Fibroblast of lung (primary cell): ENCODE data around the gene SUSD1. TPM values are rescaled to one million over a fixed set of nuclear protein-coding genes. Genes with fewer than 3 reads are reported as not detected.

Experiments
- DNase-seq, 2 donors: peaks; one replicate each; pipeline versions ENCODE4 v3.0.0 to v3.0.0-alpha.2; 2010; ENCODE audit warnings: low read depth in 2 of 2
- H2AFZ ChIP-seq: 2 replicates; pipeline ENCODE4 v1.5.1; 2012; ENCODE audit warnings: low read length, control low read depth, inconsistent platforms
- H3K27ac ChIP-seq: 2 replicates; pipeline ENCODE4 v1.5.1; 2011; ENCODE audit warnings: low read length, control low read depth; ENCODE audit not compliant: insufficient read depth
- H3K27me3 ChIP-seq: 2 replicates; pipeline ENCODE4 v1.5.1; 2011; ENCODE audit warnings: mild to moderate bottlenecking, low read length; ENCODE audit not compliant: control insufficient read depth, insufficient read depth
- H3K36me3 ChIP-seq: 2 replicates; pipeline ENCODE4 v1.5.1; 2011; ENCODE audit warnings: low read length; ENCODE audit not compliant: control insufficient read depth, insufficient read depth
- H3K4me1 ChIP-seq: 2 replicates; pipeline ENCODE4 v1.5.1; 2011; ENCODE audit warnings: low read length; ENCODE audit not compliant: control insufficient read depth, insufficient read depth; ENCODE audit errors: extremely low read depth
- H3K4me2 ChIP-seq: 2 replicates; pipeline ENCODE4 v1.5.1; 2011; ENCODE audit warnings: low read length, control low read depth; ENCODE audit not compliant: insufficient read depth; ENCODE audit errors: extremely low read depth
- H3K4me3 ChIP-seq, 4 experiments: fragments of 200-600 bp in 1 of 4; sonication (generic) in 1 of 4; replicated peaks in 1 of 4; 2 replicates each; pipeline ENCODE4 v1.5.1; 2011 to 2016; ENCODE audit warnings: low read length in 4 of 4, low read depth in 3 of 4, mild to moderate bottlenecking in 3 of 4, control low read depth in 2 of 4, inconsistent platforms in 1 of 4, mixed read lengths in 1 of 4; ENCODE audit not compliant: insufficient read depth in 1 of 4; ENCODE audit errors: control extremely low read depth in 1 of 4
- H3K79me2 ChIP-seq: 2 replicates; pipeline ENCODE4 v1.5.1; 2012; ENCODE audit warnings: mild to moderate bottlenecking, low read length, inconsistent platforms; ENCODE audit not compliant: control insufficient read depth, insufficient read depth
- H3K9ac ChIP-seq: 2 replicates; pipeline ENCODE4 v1.5.1; 2011; ENCODE audit warnings: mild to moderate bottlenecking, low read length, control low read depth; ENCODE audit not compliant: insufficient read depth
- H3K9me3 ChIP-seq: 2 replicates; pipeline ENCODE4 v1.5.1; 2012; ENCODE audit warnings: low read depth, low read length; ENCODE audit not compliant: control insufficient read depth, insufficient read depth
- H4K20me1 ChIP-seq: 2 replicates; pipeline ENCODE4 v1.5.1; 2011; ENCODE audit warnings: low read length; ENCODE audit not compliant: control insufficient read depth, insufficient read depth; ENCODE audit errors: extremely low read depth
- EZH2 ChIP-seq: IDR thresholded peaks from 2 replicates; pipeline ENCODE4 v1.5.1; 2012; ENCODE audit warnings: low read length, control low read depth, mild to moderate bottlenecking; ENCODE audit errors: missing control alignments
- polyA plus RNA-seq, 2 donors: library from polyadenylated mRNA; depleted of rRNA in 1 of 2; stranded (reverse) in 1 of 2; unstranded in 1 of 2; fragments of >200 nt; gene quantifications; 2 replicates each; pipeline ENCODE4 v1.2.1, GENCODE V29; 2011 to 2012; ENCODE audit warnings: missing spikeins in 1 of 2
- total RNA-seq: library from RNA; depleted of rRNA; stranded (reverse); fragments of >200 nt; gene quantifications from 2 replicates; pipeline ENCODE4 v1.2.1, GENCODE V29; 2014
- TF ChIP-seq, protein P1 (sequence below), 2 donors: IDR thresholded peaks in 1 of 2; conservative IDR thresholded peaks in 1 of 2; 1 replicate in 1 of 2; 2 replicates in 1 of 2; pipeline ENCODE4 v1.5.1; 2011 to 2012; ENCODE audit warnings: low read length in 2 of 2, control low read depth in 1 of 2, inconsistent platforms in 1 of 2, low read depth in 1 of 2, mild to moderate bottlenecking in 1 of 2

The SUSD1 gene
- total and polyA plus RNA-seq, 2 donors (not counting 1 experiment from before 2014, with no cell fraction given), result 27.4 to 28.6 TPM

DNA sequence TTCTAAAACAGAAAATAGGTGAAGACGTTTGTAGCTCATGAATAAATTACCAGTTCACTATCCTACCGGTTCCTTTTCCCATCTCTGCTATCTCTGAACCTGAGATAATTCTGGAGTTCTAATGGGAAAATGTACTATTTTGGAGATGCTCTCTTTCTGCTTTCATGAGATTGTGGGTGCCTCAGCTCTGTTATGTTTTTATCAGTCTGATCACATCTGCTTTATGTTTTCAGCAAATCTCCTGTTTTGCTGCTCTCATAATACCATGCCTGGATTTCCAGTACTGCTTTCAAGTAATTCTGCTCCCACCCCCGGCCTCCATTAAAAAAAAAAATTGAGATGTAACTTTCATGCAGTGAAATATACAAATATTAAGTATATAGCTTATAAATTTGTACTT, 9.1 kb upstream of the SUSD1 start:
- Histone ChIP-seq H3K9me3 (no peaks in the 10 kb centered on the region), H3K79me2 (no peaks in the 10 kb centered on the region), H2AFZ (no peak overlapping the region), H3K9ac (no peak overlapping the region), H3K27ac (no peak overlapping the region), H3K4me3 (no peak overlapping the region), H3K36me3 (no peaks in the 10 kb centered on the region), H3K4me2 (no peak overlapping the region), H4K20me1 (no peaks in the 10 kb centered on the region), H3K4me1 (peaks cover 3% of the 10 kb centered on the region), H3K27me3 (no peaks in the 10 kb centered on the region)
- TF ChIP-seq EZH2, result no peak
- TF ChIP-seq, protein P1, sequence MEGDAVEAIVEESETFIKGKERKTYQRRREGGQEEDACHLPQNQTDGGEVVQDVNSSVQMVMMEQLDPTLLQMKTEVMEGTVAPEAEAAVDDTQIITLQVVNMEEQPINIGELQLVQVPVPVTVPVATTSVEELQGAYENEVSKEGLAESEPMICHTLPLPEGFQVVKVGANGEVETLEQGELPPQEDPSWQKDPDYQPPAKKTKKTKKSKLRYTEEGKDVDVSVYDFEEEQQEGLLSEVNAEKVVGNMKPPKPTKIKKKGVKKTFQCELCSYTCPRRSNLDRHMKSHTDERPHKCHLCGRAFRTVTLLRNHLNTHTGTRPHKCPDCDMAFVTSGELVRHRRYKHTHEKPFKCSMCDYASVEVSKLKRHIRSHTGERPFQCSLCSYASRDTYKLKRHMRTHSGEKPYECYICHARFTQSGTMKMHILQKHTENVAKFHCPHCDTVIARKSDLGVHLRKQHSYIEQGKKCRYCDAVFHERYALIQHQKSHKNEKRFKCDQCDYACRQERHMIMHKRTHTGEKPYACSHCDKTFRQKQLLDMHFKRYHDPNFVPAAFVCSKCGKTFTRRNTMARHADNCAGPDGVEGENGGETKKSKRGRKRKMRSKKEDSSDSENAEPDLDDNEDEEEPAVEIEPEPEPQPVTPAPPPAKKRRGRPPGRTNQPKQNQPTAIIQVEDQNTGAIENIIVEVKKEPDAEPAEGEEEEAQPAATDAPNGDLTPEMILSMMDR (conservative IDR thresholded peaks at IDR 0.05 in 1 of 2, IDR thresholded peaks at IDR 0.05 in 1 of 2; ENCODE audit: low read depth in 1 of 2, low read length in 2 of 2), result no peak
- no peak for DNase-seq

DNA sequence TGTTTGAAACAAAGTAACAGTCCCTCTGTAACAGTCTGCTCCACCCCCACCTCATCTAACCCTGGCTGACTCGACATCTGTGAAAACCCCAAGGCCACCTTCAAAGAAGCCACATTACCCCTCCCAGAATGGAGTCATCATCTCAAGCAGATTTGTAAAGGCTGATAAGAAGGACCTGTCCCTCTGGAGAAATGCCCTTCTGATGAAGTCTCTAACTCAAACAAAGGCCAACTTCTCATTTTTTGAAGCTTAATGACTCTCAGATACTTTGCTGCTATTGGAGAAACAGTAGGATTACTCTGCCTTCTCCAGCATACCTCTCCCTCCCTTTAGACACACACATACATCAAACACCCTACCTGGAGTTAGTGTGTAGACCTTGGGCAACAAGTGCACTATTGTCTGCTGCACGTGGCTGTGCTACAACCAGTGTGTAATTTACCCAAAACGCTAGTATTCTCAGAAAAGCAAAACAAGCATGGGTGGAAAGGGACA, 5.3 kb upstream of the SUSD1 start:
- Histone ChIP-seq H3K27ac (no peak overlapping the region), H3K4me2 (no peak overlapping the region)

DNA sequence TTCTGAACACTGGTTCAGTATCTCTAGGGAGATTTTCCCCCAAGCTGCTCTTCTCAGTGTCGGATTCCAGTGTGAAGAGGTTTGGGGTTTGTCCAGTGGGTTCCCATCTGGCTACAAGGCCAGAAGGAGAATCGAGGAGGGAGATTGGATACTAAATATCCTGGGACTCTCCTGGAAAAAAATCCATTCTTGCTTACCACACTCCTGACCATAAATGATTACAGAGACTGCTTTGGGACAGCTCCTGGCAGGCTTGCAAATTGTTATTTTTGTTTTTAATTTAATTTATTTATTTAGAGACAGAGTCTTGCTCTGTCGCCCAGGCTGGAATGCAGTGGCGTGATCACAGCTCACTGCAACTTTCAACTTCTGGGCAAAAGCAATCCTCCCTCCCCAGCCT, 4.7 kb upstream of the SUSD1 start:
- DNase-seq, result peak in 1 of 2 donors; percentile 58
- no peak overlapping the region for H3K4me3 ChIP-seq
- no peaks in the 10 kb centered on the region for H3K79me2 ChIP-seq
- TF ChIP-seq, protein P1 (conservative IDR thresholded peaks at IDR 0.05 in 1 of 2, IDR thresholded peaks at IDR 0.05 in 1 of 2; ENCODE audit: low read depth in 1 of 2, low read length in 2 of 2), result no peak
- no peak for TF ChIP-seq EZH2
- H3K4me1 ChIP-seq, result peaks cover 3% of the 10 kb centered on the region
- no peak overlapping the region for H3K4me2 ChIP-seq
- H2AFZ ChIP-seq, result no peak overlapping the region
- no peaks in the 10 kb centered on the region for H4K20me1 ChIP-seq
- H3K27ac ChIP-seq, result no peak overlapping the region
- no peaks in the 10 kb centered on the region for H3K36me3 ChIP-seq
- H3K27me3 ChIP-seq, result no peaks in the 10 kb centered on the region
- H3K9me3 ChIP-seq, result no peaks in the 10 kb centered on the region
- H3K9ac ChIP-seq, result no peak overlapping the region

More for the DNA sequence above, 5.3 kb upstream of the SUSD1 start:
- peak in 1 of 2 donors; percentile 65 for DNase-seq
- H3K36me3 ChIP-seq, result no peaks in the 10 kb centered on the region
- H3K27me3 ChIP-seq, result no peaks in the 10 kb centered on the region
- no peak overlapping the region for H3K9ac ChIP-seq
- H3K79me2 ChIP-seq, result no peaks in the 10 kb centered on the region
- no peak overlapping the region for H2AFZ ChIP-seq
- TF ChIP-seq, protein P1 (conservative IDR thresholded peaks at IDR 0.05 in 1 of 2, IDR thresholded peaks at IDR 0.05 in 1 of 2; ENCODE audit: low read depth in 1 of 2, low read length in 2 of 2), result no peak
- TF ChIP-seq EZH2, result no peak
- H3K4me3 ChIP-seq, result no peak overlapping the region
- H4K20me1 ChIP-seq, result no peaks in the 10 kb centered on the region
- peaks cover 3% of the 10 kb centered on the region for H3K4me1 ChIP-seq
- no peaks in the 10 kb centered on the region for H3K9me3 ChIP-seq
